HL-60 (cell line): ENCODE results near the gene PECR.

ENCODE experiments used
- DNase-seq, 2 experiments: peaks; one replicate each; pipeline ENCODE4 v3.0.0-alpha.2; 2010 to 2020; ENCODE audit warnings: low read depth in 1 of 2, low spot score in 1 of 2
- H3K27ac ChIP-seq: fragments of 250-450 bp; sonication (Bioruptor Pico); replicated peaks from 2 replicates; pipeline ENCODE4 v1.5.1; 2020; ENCODE audit warnings: mild to moderate bottlenecking, moderate library complexity
- H3K27me3 ChIP-seq: fragments of 250-450 bp; sonication (Bioruptor Pico); 2 replicates; pipeline ENCODE4 v1.5.1; 2021; ENCODE audit warnings: mild to moderate bottlenecking, moderate library complexity; ENCODE audit not compliant: insufficient read depth, poor library complexity, severe bottlenecking
- H3K4me3 ChIP-seq: replicated peaks from 2 replicates; pipeline ENCODE4 v1.5.1; 2011; ENCODE audit warnings: mild to moderate bottlenecking, control low read depth, low read length; ENCODE audit not compliant: insufficient read depth
- GABPA ChIP-seq: IDR thresholded peaks from 2 replicates; pipeline ENCODE4 v1.6.1; 2012; ENCODE audit warnings: low read depth
- POLR2AphosphoS5 ChIP-seq: IDR thresholded peaks from 2 replicates; pipeline ENCODE4 v1.6.1; 2012; ENCODE audit warnings: low read depth
- SPI1 ChIP-seq: IDR thresholded peaks from 2 replicates; pipeline ENCODE4 v1.6.1; 2012; ENCODE audit warnings: low read depth, mild to moderate bottlenecking, borderline replicate concordance
- TF ChIP-seq, protein P1 (sequence below): IDR thresholded peaks from one replicate; pipeline ENCODE4 v1.5.1; 2011; ENCODE audit warnings: low read length, control low read depth, inconsistent platforms; ENCODE audit not compliant: insufficient read depth
- TF ChIP-seq, protein P2 (sequence below): IDR thresholded peaks from 2 replicates; pipeline ENCODE4 v1.6.1; 2012; ENCODE audit warnings: low read depth; ENCODE audit not compliant: insufficient replicate concordance

PECR gene

DNA sequence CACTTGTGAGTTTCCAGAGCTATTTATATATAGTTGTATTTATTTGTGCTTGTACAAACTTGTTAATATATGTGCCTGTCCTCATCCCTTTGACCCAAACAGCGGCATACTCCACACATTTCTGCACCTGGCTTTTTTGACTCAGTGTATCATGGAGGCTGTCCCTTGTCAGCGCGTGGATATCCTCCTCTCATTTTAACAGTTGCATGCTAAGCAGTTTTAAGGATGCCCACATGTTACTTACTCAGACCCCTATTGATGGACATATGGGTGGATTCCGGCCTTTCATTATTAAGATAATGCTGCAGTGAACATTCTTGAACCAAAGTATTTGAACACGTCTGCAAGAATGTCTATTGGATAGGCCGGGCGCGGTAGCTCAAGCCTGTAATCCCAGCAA is 67.6 kb downstream of the PECR start:
- H3K27ac ChIP-seq, result no peak overlapping the region
- TF ChIP-seq POLR2AphosphoS5 (no peak), SPI1 (no peak), GABPA (no peak)
- TF ChIP-seq, protein P1, sequence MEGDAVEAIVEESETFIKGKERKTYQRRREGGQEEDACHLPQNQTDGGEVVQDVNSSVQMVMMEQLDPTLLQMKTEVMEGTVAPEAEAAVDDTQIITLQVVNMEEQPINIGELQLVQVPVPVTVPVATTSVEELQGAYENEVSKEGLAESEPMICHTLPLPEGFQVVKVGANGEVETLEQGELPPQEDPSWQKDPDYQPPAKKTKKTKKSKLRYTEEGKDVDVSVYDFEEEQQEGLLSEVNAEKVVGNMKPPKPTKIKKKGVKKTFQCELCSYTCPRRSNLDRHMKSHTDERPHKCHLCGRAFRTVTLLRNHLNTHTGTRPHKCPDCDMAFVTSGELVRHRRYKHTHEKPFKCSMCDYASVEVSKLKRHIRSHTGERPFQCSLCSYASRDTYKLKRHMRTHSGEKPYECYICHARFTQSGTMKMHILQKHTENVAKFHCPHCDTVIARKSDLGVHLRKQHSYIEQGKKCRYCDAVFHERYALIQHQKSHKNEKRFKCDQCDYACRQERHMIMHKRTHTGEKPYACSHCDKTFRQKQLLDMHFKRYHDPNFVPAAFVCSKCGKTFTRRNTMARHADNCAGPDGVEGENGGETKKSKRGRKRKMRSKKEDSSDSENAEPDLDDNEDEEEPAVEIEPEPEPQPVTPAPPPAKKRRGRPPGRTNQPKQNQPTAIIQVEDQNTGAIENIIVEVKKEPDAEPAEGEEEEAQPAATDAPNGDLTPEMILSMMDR, result no peak
- TF ChIP-seq, protein P2, sequence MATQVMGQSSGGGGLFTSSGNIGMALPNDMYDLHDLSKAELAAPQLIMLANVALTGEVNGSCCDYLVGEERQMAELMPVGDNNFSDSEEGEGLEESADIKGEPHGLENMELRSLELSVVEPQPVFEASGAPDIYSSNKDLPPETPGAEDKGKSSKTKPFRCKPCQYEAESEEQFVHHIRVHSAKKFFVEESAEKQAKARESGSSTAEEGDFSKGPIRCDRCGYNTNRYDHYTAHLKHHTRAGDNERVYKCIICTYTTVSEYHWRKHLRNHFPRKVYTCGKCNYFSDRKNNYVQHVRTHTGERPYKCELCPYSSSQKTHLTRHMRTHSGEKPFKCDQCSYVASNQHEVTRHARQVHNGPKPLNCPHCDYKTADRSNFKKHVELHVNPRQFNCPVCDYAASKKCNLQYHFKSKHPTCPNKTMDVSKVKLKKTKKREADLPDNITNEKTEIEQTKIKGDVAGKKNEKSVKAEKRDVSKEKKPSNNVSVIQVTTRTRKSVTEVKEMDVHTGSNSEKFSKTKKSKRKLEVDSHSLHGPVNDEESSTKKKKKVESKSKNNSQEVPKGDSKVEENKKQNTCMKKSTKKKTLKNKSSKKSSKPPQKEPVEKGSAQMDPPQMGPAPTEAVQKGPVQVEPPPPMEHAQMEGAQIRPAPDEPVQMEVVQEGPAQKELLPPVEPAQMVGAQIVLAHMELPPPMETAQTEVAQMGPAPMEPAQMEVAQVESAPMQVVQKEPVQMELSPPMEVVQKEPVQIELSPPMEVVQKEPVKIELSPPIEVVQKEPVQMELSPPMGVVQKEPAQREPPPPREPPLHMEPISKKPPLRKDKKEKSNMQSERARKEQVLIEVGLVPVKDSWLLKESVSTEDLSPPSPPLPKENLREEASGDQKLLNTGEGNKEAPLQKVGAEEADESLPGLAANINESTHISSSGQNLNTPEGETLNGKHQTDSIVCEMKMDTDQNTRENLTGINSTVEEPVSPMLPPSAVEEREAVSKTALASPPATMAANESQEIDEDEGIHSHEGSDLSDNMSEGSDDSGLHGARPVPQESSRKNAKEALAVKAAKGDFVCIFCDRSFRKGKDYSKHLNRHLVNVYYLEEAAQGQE, result no peak
- no peak for DNase-seq
- H3K4me3 ChIP-seq, result no peak overlapping the region
- H3K27me3 ChIP-seq, result peaks cover 21% of the 10 kb centered on the region

DNA sequence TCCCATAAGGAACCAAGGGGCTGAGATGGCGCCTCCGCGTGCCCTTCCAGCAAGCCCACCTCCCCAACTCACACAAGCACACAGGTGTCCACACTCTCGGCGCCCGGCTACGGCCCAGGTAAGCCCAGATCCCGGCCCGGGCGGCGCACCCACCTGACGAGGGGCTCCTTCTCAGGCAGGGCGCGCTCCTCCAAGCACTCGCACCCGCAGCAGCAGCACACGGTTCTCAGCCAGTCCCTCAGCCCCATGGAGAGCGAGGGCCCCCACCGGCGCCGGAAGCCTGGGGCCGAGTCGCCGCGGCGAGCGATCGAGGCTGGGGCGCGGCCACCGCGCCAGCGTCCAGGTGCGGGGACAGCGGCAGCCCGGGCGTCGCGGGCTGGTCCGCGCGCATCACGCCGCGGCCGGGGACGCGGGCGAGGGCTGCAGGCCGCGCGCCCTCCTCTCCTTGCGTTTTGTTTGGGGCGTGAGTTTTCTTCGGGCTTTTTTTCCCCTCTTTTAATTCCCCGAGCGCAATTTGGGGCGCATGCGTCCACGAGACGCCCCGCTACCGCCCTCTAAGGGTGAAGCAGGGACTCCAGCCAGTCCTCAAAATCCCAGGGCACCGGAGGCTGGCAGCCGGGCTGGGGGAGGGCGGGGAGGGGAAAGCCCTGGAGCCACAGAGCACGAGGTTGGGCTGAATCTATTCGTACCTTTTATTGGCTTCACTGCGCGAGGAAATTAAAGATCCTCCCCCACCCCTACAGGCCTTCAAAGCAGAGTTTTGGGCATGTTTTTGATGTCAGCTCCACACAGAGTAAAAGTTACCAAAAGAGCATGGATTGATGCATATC is 68.3 kb downstream of the PECR start, which contains the start of gene MREG:
MREG (minus strand) TSS at position 472 of the 830 bp plus-strand sequence; CDS start at position 248, 224 bp downstream.
- no peak within 1 kb of the TSS for H3K27ac ChIP-seq
- peak; percentile 35 to 63 for DNase-seq
- peak within 1 kb of the TSS; percentile 49 for H3K4me3 ChIP-seq
- TF ChIP-seq POLR2AphosphoS5, result no peak
- no peak for TF ChIP-seq GABPA
- no peak for TF ChIP-seq SPI1
- TF ChIP-seq, protein P1, result peak; percentile 32
- TF ChIP-seq, protein P2, result no peak
- peaks cover 21% of the 10 kb centered on the region for H3K27me3 ChIP-seq

DNA sequence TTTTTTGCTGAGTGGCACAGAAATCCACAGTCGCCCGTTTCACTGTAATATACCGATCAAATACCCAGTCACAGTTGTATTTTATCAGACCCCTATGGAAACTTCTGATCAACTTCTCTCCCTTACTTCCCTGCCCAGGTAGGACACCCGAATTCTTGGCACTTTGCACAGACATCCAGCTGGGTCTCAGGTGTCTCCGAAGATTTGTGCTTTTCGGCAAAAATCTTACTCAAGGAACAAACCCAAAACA is 68.9 kb downstream of the PECR start:
- Histone ChIP-seq H3K4me3 (peak overlapping the region; percentile 49), H3K27ac (no peak overlapping the region), H3K27me3 (peaks cover 21% of the 10 kb centered on the region)
- no peak for TF ChIP-seq POLR2AphosphoS5
- no peak for TF ChIP-seq GABPA
- TF ChIP-seq, protein P2, result no peak
- TF ChIP-seq SPI1, result no peak
- TF ChIP-seq, protein P1, result no peak
- no peak for DNase-seq
